Stimulated activated CD8-positive, alpha-beta memory T cell treated with anti-CD3 and anti-CD28 coated beads, Interleukin-15, amount 100 ng/mL, for 24 hours (primary cell): Measurements from ENCODE around the gene FMOD.

Experiments
- DNase-seq: peaks from one replicate; pipeline ENCODE4 v3.0.0-alpha.2; 2020; ENCODE audit warnings: low read depth

The FMOD gene

DNA sequence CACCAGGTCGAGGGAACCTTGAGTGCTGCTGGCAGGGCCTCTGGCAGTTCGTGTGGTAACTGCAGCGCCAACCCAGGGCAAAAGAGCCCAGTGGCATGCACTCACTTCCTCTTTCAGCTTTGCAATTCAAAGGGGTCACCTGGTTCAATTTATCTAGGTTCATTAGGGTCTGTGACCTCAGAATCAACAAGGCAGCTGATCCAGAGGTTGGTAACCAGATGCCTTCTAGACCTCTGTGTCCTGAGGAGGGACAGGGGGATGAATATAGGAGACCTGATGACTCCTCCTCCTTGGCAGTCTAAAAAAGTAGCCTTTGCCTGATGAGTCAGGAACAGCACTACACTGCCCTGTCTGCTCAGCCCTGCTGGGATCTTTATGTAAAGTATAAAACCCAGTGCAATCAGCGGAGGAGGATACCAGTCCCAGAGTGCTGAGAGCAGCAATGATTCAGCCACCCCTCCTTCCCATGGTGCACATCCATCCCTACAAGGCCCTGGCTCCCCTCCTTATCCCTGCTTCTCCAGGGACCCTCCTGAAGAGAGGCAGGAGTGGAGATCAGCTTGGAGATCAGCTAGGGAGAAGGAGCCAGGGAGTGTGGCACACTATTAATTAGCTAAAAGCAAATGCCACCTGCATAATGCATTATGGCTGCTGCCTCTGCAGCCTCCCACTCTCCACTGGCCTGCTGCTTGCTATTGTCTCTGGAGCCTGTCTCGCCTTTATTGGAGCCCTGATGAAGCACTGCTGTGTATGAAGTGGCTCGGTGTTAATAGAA is 11.2 kb upstream of the FMOD start:
- no peak for DNase-seq

DNA sequence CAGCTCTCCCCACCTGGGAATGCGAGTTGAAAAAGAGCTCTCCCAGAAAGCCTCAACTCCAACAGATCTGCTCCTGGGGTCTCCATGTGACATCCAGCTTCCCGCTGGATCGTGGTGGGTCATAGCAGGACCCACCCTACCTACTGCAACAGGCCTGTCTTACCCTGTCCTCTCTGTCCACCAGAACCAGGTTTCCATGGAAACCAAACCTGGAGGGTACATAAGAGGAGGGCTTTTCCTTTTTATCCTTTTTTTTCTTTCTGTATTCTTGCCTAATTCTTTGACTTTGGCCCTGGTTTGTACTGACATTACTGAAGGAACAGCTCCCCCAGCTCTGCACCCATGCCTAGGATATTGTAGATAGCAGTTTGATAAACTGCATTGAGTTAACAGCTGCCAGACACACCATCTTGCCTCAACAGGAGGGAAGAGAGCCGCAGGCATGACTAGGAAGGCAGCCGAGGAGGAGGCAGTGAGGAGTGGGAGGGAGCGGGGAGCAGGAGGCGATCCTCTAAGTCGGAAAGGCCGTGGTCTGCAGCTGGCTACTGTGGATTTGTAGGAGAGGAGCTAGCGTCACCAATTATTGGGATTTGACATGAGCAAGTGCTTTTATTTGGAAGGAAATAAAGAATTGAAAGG is 9.7 kb upstream of the FMOD start:
- DNase-seq: no peak

DNA sequence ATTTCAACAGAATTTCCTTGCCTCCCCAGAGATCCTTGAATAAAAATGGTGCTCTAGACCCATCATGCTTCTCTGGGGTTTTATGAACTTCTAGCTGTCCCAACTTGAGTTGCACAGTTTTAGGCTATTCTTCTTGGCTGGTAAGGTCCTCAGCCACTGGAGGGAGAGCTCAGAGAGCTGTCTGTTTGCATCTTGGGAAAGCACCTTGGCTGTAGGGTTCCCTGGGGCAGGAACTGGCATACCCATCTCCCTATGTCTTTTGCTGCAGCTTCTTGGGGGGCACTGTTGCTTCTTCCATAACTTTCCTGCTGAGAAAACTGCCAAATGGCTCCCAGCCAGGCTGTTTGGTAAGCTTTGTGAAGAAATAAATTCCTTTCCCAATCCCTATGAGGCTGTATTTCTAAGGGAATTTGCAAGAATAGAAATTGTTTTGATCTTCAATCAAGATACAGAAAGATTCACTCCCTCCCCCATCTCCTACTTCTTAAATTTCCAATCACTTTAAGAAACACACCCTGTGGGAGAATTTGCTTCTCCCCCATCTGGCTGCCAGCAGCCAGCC is 8.2 kb upstream of the FMOD start:
- no peak for DNase-seq

DNA sequence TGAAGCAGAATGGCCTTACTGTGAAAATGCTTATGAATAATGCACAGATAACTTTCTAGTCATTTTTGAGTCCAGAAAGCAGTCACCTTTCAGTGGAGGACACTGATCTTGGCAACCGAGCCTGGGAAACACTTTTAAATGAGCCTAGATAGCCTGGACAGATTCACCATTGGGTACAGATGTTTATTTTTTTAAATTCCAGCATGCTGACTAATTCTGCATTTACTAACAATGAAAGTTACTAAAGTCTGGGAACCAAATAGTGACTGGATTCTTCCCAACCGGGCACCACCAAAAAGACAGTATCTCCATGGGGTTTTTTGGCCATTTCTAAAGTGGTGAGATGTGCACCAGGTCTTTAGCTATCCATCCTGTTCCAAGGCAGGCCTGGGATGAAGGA is 3.3 kb upstream of the FMOD start:
- no peak for DNase-seq

DNA sequence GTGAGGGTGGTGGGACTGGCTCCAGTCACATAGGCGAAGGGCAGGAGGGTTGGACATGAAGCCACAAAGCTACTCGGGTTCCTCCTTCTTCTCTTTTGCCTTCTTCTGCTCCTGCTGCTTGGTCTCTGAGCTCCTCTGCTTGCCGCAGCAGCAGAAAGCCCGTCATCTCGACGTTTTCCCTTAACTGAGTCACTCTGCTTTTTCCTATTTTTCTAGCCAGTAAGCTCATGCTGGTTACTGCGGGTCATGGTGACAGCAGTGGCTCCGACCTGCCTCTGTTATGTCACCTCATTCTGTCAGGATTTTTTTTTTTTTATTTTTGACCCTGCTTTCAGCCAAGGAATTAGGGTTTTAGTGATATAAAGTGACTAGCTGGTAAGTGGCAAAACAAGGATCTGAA is 2.6 kb upstream of the FMOD start:
- no peak for DNase-seq

DNA sequence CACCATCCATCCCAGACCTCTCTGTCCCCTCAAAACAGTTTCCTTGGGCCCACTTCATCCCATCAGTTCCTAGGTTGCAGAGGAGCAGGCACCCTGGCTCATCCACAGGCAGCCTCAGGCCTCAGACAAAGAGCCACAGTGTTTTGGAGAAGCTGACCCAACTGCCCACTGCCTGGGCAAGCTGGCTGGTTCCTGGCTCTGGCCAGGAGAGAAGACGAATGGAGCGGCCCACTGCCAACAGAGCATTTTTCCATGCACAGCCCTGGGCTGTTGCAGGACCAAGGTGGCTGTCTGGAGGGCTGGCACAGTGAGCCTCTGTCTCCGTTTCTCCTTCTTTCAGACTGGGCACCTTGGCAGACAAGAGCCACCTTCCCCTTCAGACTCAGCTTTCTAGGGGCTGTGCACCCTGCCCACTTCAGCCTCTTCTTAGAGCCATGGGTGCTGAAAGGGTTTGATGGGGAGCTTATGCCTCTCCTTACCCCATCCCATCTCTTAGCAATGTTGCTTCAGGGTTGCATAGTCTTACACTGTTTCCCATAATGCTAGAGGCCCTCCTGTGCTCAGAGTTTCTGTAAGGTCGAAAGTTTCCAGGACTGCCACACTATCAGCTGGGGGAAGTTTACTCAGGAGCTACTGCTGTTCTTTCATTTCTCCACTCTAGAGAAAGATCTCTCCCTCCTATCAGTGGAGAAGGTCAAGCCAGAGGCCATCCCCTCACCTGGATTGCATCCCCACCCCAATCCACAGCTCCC is 973 bp downstream of the FMOD start:
- DNase-seq: no peak

DNA sequence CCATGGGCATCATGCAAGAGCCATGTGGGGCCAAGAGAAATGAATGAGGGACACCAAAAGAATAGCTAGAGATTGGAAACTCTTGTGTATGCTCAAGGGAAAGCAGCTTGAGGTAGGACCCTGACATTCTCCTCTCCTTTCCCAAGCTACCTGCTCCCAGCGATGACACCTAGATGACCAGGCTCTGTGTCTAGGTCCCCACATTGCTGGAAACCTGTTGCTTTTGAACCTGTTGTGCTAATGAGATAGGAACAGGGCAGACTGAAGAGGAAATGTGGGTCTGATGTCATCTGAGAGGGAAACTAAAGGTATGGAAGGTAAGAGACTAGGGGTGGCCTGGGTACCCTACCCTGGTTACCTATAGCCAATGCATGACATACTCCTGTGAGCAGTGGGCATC is 1.8 kb downstream of the FMOD start:
- no peak for DNase-seq

DNA sequence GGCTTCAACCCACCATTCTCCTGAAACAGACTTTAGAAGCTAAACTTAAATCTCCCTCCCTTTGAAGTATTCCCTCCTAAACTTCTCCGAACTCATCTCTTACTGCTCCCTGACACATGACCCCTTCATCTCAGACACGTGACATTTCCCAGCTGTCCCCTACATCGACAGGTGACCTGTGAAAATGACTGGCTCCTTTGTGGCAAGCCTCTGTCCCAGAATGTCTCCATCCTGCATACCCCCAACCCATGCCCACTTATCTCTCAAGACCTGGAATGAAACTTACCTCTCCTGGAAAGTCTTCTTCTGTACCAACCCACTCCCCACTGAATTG is 4.2 kb downstream of the FMOD start:
- DNase-seq: no peak

DNA sequence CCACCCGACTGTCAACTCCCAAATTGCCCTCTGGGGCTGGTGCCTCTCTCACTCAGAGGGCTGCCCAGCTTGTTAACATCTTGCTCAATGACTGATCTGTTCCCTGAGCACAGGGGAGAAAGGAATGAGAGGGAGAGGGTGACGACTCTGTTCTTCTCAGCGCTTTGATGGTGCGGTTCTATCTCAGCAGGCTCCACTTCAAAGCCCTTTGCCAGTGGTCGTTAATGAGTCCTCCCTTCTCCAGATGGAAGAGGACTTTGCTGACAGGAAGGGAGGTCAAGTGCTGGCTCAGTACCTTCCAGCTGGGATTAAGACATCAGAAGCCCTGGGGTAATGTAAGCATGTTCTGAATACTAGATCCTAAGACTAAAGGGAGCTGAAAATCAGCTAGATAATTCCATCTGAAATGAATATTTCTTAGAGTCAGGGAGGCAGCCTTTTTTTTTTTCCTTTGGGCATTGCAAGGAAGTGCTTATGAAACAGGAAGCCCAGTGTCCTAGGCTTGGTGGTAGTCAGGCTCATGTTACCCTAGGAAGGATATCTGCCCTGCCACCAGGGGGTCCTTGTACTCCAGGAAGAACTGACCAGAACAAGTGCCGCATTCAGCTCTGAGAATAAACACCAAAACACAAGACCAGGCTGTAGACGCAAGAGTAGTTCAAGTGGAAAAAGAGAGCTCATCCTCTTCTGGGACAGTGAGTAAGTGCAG is 4.7 kb downstream of the FMOD start:
- DNase-seq: no peak

DNA sequence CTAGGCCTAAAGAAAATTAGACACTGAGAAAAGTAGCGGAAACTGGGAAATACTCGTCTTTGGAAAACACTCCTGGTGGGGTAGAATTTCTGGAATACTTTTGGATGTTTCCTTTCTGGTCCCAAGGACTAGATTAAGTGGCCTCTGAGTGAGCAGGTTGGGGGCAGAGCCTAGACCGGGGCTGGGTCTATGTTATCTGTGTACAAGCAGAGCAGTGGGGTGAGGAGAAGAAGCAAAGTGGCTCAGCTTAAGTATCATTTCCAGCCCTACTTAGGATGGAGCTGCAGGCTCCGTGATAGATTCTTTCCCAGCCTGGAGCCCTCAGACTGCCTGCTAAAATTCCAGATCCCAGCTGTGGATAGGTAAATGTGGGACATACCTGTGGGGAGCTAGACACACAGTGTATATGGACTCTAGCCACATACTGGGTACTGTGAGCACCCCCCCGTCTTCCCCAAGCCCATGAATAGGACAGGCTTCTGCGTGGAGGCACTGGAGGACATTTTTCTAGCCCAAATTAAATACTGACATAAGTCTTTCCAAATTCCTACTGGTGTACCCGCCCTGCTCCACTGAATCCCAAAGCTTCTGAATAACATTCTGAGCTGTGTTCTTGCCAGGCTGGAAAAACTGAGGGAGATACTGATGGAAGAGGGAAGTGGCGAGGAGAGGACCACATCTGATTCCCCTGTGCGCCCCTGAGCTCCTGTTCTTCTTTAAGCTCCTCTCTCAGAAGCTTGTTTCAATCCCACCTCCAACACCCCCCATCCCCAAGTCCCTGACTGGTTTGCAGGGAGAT is 6.8 kb downstream of the FMOD start:
- no peak for DNase-seq

DNA sequence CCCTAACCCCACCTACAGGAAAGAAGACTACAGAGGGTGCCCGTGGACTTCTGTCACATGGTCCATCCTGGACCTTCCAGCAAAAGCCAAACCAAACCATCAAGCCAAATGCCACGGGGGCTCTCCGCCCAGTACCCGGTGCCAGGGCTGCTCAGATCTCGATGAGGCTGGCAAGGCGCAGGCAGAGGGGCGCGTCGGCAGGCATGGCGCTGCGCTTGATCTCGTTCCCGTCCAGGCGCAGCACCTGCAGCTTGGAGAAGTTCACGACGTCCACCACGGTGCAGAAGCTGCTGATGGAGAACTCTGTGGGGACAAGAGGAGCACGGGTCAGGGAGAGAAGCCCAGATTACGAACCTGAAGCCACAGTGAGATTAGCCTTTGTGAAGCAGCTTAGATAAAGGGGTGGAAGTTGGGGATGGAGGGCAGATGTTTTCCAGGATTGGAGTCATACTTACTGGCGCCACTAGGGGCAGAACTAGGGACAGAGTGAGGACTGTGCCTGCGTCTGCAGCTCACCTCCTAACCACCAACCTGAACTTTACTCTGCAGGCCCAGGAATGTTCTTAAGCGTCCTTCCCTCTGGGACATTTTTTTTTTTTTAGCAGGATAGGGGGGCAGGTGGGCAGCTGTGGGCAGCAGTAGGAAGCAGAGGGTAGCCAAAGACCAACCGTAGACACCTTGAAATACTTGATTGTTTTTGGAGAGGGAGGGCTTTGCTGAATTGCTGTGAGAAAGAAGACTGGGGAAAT is 8.6 kb downstream of the FMOD start:
- DNase-seq: no peak

DNA sequence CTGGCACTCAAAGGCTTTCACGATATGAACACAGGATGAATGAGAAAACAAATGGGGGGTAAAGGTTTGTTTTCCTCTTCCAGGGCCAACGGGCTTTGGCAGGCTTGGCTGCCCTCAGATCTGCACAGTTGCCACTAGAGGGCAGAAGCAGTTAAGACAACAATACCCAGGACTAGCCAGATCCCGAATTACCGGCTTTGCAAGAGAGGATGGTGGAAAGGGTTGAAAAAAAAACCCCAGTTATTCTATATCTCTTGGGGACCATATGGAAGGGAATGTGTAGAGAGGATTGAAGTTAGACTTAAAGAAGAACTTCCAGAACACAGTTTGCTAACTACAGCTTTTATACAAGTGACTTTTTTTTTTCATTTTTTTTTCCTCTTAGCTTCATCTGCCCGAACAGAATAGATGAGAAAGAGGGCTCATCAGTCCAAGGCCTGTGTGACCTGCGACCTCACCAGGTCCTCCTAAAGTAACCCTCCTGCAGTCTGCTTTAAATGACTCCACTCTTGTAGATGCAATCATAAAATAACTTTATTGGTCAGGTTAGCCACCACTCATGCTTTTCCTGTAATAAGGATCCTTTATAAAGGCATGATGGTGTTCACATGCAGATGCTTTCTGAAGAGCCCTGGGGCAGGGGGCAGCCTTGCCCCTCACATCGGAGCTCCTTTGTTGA is 10.7 kb downstream of the FMOD start:
- DNase-seq: no peak

DNA sequence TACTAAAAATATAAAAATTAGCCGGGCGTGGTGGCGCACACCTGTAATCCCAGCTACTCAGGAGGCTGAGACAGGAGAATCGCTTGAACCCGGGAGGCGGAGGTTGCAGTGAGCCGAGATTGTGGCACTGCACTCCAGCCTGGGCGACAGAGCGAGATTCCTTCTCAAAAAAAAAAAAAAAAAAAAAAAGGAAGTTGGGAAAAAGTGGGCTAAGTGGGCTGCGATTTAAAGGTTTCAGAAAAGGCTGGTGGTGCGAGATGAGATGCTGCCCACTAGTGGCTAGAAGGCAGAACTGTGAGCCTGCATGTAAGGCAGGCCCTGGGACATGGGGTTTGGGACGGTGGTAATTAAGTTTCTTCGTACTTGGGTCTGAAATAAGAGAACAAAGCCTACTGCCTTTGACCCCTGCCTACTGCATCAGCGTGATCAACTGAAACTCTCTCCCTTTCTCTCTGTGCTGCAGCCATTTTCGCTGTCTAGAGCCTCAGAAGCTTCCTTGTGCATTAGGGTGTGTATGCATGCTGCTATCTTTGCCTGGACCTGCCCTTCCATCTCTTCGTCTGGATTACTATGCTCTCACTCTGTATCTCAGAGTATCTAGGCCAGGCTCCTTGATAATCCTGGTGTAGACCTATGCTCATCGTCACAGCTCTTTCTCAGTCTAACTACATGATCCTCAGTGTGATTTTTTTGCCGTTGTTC is 12.4 kb downstream of the FMOD start:
- no peak for DNase-seq

DNA sequence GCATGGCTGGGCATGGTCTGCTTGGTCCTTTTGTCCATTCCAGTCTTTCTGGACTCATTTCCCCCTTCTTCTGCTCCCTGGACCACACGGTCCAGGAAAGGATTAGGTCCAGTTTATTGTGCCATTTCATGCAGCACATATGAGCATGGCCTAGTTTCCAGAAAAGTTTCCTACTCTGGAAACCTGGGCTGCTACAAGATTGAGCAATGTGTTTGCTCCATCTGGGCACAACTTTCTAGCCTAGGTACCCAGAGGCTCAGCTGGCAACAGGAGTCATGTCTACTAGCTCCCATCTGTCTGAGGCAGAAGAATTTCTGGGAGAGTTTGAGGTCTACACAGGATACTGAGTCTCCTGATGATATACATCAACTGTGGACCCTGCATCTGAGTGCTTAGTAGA is 14.8 kb downstream of the FMOD start:
- no peak for DNase-seq

DNA sequence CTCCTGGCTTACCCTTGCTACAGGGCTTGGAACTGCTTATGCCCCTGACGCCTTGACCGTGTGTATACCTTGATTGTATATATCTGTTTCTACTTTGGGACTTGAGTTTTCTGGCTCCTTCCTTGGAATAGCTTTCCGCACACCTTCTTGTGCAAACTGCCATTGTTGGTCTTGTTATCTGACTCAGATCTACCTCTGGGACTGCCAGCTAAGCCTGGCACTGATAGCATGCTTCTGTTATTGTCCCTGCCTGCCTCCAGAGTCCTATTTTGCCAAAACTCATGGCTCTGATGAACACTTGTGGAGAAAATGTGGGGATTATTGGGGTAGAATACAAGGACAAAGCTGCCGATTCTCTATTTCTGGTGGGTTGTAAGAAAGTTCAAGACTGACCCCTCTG is 15.4 kb downstream of the FMOD start:
- no peak for DNase-seq

DNA sequence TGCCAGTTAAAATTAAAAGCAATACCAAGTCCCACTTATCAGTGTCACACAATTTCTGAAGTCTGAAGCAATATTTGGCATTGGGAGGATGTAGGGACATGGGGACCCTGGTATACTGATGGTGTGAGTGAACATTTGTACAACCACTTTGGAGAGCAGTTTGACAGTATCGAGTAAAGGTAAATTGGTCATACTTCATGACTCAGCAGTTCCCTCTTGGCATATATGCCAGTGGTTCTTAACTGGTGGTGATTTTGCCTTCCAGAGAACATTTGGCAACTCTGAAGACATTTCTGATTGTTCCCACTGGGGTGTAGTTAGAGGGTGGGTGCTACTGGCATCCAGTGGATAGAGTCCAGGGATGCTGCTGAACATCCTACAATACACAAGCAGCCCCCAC is 19.7 kb downstream of the FMOD start:
- no peak for DNase-seq

DNA sequence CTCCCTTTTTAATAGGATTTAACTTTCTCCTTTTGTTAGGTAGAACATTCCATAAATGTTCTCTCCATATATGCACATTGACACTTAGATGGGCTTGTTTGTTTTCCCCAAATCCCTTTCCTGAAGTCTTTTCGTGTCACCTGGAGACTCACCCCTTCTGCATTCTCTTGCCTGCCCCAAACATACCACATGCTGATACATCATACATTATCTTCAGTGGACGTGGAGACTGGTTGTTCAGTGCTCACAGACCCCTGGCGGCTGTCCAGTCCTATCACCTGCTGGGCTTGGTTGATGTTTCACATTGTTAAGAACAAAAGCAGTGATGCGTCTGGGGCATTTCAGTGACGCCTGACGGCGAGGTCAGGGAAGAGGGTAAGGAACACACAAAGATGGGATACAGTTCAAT is 22.2 kb downstream of the FMOD start:
- no peak for DNase-seq

DNA sequence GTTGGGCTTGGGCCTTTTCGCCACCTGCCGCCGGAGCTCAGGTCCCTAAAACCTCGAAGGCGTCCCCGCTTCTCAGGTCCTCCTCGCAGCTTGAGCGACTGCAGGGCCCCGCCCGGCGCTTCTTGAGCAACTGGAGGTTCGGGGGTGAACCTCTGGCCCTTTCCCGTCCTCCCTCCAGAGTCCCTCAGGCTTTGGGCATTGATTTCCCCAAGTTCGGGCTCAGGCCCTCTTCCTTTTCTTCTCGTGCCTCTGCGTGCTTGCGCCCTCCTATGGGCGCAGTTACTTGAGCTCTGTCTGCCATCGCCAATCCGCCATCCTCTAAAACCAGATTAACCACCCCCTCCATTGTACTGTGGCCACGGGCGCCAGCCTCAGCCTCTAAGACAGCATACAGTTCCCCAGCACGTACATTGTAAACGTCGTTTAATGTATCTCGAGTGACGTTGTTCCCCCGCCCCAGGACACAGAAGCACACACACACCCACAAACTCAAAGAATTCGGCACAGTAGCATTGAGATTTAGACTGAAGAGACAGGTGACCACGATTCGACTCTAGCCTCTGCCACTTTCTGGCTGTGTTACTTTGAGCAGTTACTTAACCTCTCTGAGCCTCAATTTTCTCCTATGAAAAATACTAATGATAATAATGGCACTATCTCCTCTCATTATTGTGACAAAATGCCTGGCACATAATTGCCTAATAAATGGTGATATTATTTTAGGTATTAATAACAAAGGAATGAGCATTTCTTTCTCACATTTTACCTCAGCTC is 23.1 kb downstream of the FMOD start:
- DNase-seq: no peak
